Activated CD8-positive, alpha-beta memory T cell treated with anti-CD3 and anti-CD28 coated beads for 24 hours (primary cell): ENCODE data around the gene PRR19.

Experiments
- DNase-seq: peaks from one replicate; pipeline ENCODE4 v3.0.0-alpha.2; 2020

The PRR19 gene

GRCh38 chr19:42303101-42303464 is 1.2 kb downstream of the PRR19 start:
- no peak for DNase-seq

GRCh38 chr19:42303876-42304275 is 1.9 kb downstream of the PRR19 start:
- DNase-seq: no peak

GRCh38 chr19:42306646-42307045 is 4.7 kb downstream of the PRR19 start:
- DNase-seq: no peak

GRCh38 chr19:42309686-42310085 is 7.8 kb downstream of the PRR19 start:
- no peak for DNase-seq

GRCh38 chr19:42311657-42312056 is 9.7 kb downstream of the PRR19 start:
- DNase-seq: no peak

GRCh38 chr19:42312370-42312769 is 10.4 kb downstream of the PRR19 start:
- no peak for DNase-seq

- peak; percentile 71 for DNase-seq
These were observed 11.3 kb downstream of the PRR19 start, which contains the start of gene TMEM145 for GRCh38 chr19:42313096-42313839. Gene TMEM145 (plus strand): TSS chr19:42313309. CDS start chr19:42313377, 68 bp downstream.

- DNase-seq: no peak
These were observed 12.2 kb downstream of the PRR19 start for GRCh38 chr19:42313840-42314755.

- no peak for DNase-seq
These were observed 13.1 kb downstream of the PRR19 start for GRCh38 chr19:42315024-42315423.

- no peak for DNase-seq
These were observed 14.6 kb downstream of the PRR19 start for GRCh38 chr19:42316223-42317211.

GRCh38 chr19:42317535-42317934 is 15.6 kb downstream of the PRR19 start:
- no peak for DNase-seq

- no peak for DNase-seq
These were observed 20.4 kb downstream of the PRR19 start for GRCh38 chr19:42322305-42322704.

GRCh38 chr19:42323473-42323851 is 21.5 kb downstream of the PRR19 start:
- DNase-seq: no peak

- peak; percentile 66 for DNase-seq
These were observed 22.1 kb downstream of the PRR19 start for GRCh38 chr19:42323852-42324654.

GRCh38 chr19:42324655-42325307 is 22.8 kb downstream of the PRR19 start:
- no peak for DNase-seq

- DNase-seq: peak; percentile 98
These were observed 23.5 kb downstream of the PRR19 start, which contains the start of gene MEGF8 for GRCh38 chr19:42325308-42325895. Gene MEGF8 (plus strand): TSS chr19:42325635. CDS start chr19:42326244, 609 bp downstream.

GRCh38 chr19:42325896-42326771 is 24.2 kb downstream of the PRR19 start:
- no peak for DNase-seq

- no peak for DNase-seq
These were observed 25.0 kb downstream of the PRR19 start for GRCh38 chr19:42326969-42327368.

GRCh38 chr19:42327381-42327780 is 25.4 kb downstream of the PRR19 start:
- DNase-seq: no peak

- DNase-seq: no peak
These were observed 26.2 kb downstream of the PRR19 start for GRCh38 chr19:42328106-42328505.
